GM18526 (cell line): ENCODE measurements around the gene POU2F1.
A peak's percentile ranks its signal among the peaks of the same experiment; 100 is the strongest.

ENCODE experiments used
- POLR2A ChIP-seq: IDR thresholded peaks from 3 replicates; pipeline ENCODE4 v1.6.1; 2011; ENCODE audit not compliant: insufficient read length; ENCODE audit errors: extremely low read depth

The POU2F1 gene

DNA sequence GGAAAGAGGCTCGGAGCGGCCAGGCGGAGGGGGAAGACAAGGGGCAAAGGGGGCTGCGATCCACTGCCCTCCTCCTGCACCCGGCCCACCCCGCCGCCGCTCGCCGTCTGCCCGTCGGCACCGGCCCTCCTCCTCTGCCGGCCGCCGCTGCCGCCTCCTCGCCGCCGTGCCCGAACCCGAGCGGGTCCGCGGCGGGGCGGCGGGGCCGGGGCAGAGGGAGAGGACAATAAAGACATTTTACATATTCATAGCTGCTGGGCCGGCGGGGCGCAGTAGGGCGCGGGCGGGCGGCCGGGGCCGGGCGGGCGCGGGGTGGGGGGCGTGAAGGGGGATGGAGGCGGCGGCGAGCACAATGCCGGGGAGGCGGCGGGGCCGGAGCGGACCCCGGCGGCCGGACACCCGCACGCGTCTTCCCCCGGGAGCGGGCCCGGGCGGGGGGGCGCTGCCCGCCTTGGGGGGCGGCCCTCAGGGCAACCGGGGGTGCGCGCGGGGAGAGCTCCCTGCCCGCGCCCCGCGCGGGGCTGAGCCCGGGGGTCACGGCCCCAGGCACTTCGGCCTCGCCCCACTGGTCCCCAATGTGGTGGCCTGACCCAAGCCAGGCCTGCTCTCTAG, 546 bp downstream of the POU2F1 start:
- TF ChIP-seq POLR2A = no peak

DNA sequence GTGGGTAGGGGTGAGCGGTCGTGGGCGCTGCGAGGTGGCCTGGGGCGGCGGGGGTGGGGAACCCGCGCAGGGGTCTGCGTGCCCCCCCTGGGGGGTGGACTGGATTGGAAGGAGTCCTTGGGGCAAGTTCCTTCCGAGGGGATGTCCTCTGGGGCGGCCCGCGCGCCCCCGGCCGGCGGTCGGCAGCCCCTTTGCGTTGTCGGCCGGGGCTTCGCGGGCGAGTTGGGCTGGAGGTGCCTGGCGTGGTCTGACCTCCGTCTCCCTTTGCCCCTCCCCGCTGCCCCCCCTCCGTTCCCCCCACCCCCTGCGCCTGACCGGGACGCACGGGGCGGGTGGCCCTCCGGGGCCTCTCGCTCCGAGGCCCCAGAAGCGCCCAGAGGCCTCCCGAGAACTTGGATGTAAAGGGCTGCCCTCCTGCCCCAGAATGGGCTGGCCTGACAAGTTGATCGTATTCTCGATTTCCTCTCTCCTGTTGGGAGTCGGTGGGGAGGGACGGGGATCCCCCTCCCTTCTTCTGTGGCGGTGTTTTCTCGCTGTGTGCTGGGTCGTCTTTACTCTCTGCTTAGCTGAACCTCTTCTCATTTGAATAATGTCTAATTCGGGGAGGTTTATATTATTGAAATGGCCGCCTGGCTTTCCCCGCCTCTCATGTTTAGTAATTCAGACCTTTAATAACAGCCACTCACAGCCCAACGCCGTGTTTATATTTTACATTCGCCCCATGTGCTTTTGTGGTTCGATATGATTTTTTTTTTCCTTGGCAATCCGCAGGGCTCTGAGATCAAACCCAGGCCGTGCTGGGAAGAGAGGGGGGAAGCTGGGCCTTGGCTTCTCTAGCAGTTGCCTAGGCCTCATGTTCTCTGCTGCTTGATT, 1.3 kb downstream of the POU2F1 start:
- TF ChIP-seq POLR2A = peak; percentile 71

DNA sequence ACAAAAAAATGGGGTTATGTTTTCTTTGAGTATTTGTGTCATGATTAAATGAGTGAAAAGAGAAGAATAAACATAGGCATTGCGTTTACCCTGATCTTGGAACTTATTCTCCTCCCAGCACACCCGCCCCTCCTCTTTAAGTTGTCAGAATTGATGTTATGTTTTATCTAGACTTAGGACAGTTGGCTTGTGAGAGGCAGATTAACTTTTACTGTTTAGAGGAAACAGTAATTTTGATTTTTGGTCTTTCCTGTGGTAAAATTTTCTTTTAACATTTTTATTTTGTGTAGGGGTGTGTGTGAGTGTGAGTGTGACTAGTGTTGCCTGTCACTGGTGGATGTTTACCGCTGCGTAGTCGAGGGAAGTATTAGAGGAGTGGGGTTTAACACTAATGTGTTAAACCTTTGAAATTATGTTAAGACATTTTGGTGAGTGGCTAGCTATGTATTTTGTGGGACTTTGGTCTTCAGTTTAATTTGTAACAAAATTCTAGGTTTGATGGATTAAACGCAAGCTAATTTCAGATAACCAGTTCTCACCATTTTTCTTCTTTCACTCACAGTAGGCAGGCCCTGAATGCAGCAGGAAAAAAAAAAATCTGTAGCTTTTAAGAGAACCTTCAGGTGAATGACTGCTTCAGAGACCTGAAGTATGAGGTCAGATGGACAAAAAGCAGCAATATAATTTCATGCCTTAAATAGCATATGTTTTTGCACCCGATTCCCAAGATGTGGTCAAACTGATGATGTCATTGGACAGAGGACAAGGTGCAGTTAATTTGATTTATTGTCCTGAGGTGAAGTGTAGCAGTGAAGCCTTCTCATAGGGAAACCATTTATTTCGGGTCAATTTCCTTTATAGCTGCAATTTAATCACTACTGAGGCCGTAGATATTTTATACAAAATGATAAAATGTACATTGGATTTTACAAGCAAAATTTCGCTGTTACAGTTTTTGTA, 2.7 kb downstream of the POU2F1 start:
- no peak for TF ChIP-seq POLR2A

DNA sequence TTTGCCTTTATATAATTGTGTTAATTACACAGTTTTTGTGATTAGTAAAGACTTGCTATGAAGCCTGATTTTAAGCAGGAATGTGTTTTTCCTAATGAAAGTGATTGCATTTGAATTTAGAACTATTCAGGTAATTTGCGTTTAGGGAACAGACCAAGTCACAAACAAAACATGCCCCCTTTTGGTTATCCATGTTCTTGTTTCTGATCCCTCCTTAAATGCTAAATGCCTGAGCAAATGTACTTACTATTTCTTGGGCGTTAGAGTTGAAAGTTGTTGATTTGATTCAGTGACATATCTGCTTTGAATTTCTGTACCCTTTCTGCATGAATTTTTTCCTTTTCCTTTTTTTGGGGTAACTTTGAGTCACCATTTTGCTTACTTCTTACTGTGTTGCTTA, 5.2 kb downstream of the POU2F1 start:
- no peak for TF ChIP-seq POLR2A

DNA sequence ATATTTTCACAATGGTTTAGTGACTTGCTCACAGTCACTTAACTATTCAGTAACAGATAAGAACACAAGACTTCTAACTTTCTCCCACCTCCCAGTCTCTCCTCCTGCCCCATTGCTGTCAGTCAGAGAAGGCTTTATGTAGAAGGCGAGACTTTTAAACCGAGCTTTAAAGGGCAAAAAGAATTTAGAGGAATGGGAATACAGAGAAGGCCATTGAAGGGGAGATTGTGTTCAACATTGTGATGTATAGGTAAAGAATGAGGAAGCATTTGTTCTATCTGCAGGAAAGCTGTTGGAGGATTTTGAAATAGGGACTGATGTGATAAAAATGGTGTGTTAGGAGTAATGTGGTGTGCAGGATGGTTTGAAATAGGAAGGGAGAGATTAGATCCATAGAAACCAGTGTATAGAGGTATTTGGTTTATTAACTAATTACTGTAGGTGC, 7.3 kb downstream of the POU2F1 start:
- TF ChIP-seq POLR2A = no peak

DNA sequence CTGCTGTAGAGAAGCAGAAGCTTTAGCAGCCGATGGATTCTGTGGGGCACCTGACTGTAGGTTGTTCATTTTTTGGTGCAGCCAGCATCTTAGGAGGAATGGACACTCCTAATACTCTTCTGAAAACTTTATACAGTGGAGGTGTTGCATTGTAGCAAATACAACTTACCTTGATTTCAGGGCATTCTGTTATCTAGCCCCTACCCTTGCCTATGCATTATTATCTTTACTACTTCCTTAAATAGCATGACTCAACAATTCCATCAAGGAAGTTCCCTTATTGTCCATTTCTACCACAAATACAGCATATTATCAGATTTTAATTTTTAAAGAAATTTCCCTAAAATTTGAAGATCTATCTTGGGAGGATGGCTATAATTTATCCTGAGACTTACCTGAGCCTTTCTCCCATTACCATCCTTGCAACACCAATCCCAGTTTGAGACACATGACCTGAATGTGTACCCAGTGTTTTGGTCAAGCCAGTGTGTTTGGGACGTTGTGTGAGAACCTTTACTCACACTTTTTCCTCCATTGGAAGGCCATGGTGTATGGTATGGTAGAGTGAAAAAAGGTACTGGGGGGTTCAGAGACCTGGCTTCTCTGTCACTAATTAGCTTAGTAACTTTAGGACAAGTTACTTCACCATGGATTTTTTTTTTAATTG, 9.2 kb downstream of the POU2F1 start:
- no peak for TF ChIP-seq POLR2A

DNA sequence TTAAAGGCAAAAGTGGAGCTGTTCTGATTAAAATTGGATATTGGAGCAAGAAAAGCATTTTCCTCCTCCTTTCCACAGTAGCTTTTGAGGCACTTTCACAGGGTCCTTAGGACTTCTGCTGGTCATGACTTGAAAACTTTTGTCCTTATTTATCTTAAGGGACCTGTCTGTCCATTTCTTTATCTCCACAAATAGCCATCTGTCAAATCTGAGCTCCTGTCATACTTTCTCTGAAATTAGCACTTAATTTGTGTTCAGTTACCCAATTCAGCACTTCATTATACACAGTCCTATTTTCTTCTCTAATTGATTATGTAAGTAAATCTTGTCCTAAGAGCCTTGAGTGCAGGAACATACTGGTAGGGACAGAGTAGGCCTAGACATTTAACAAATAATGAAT, 9.8 kb downstream of the POU2F1 start:
- TF ChIP-seq POLR2A = no peak

DNA sequence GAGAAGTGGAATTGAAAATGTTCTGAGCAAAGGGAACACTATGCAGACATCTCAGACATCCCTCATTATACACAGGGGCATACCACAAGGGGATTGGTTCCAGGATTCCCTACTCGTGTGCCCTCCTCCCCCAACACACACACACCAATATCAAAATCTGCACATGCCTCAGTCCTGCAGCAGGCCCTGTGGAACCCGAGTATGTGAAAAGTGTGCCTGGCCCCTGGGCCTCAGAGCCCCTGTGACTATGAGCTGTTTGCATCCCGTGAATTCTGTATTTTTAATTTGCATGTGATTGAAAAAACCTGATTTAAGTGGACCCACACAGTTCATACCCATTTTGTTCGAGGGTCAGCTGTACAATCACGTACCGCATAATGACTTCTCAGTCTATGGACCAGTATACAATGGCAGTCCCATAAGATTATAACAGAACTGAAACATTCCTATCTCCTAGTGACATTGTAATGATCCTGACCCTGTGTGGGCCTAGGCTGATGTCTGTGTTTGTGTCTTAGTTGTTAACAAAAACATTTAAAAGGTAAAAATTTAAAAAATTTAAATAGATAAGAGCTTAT, 11.3 kb downstream of the POU2F1 start:
- no peak for TF ChIP-seq POLR2A

DNA sequence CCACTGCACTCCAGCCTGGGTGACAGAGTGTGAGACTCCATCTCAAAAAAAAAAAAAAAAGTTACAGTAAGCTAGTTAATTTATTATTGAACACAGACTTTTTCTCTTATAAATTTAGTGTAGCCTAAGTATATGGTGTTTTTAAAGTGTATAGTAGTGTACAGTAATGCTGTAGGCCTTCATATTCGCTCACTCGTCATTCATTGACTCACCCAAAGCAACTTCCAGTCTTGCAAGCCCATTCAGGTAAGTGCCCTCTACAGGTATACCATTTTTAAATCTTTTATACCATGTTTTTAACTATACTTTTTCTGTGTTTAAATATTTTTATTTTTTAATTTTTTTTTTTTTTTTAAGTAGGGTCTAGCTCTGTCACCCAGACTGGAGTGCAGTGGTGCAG, 12.1 kb downstream of the POU2F1 start:
- TF ChIP-seq POLR2A = no peak

DNA sequence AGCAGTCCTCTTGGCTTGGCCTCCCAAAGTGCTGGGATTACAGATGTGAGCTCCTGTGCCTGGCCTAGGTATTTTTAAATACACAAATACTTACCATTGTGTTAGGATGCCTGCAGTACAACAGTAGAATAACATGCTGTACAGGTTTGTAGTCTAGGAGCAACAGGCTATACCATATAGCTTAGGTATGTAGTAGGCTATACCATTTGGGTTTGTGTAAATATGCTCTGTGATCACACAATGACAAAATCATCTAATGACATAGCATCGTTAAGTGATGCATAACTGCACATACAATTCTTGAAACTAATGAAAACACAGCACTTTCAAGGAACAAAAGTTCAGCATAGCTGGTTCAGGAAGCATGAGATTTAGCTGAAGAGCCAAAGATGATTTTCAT, 12.7 kb downstream of the POU2F1 start:
- TF ChIP-seq POLR2A = no peak

DNA sequence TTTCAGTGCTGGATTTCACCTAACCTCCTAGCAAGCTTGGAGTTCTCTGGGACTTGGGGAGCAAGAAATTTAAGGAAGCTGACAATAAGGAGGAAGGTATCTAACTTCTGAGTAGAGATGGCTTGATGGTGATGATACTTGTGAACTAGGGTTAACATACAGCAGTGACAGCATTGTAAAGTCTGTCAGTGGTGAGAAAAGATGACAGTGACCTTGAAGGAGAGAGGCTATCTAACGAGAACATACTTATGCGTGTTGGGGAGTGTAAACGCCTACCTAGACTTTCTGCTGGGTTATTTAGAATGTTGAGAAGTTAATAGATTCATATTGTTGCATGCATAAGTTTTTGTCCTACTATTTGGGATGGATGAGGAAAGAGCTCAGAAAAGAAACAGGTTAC, 16.3 kb downstream of the POU2F1 start:
- no peak for TF ChIP-seq POLR2A

DNA sequence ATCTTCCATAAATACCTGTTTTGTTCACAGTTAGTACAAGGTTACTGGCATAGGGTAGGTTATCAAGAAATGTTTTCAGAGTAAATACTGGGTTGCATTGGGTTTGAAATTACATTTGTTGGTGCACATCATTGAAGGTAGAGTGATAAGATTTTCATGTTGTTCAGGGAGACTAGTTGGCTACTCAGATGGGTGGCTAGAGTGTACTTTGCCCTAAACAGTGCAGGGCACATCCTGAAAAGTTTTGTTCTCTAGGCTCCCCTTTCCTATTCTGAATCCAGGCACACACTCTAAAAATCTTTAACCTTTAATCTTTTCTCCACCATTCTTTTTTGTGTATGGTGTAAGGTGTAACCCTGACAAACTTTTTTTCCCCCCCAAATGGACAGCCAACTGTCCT, 18.0 kb downstream of the POU2F1 start:
- no peak for TF ChIP-seq POLR2A

DNA sequence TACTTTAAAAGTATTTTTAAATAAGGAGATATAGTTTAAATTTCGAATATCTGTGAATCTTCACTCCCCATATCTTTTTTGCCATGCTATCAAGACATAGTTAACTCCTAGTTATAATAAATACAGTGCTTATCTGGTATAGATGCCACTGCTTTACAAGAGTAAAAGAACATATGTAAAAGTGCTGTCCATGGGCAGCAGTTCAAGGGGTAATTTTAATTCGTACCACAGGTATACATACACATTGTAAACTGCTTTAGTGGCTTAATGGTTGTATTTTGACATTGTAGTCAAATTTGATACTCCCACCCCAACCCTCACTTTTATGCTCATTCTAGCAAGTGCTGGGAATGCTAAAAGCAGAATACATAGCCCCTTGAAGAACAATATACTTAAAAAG, 18.6 kb downstream of the POU2F1 start:
- no peak for TF ChIP-seq POLR2A

DNA sequence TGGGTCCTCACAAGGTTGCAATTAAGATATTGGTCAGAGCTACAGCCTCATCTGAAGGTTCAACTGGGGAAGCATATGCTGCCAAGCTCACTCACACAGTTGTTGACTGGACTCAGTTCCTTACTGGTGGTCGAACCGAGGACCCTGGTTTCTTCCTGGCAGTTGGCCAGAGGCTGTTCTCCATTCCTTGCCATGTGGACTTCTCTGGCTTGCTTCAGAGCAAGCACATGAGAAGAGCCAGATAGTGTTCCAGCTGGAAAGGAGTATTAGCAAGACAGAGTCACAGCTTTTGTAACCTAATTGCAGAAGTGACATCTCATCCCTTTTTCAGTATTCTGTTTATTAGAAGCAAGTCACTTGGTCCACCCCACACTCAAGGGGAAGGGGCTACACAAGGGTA, 23.6 kb downstream of the POU2F1 start:
- TF ChIP-seq POLR2A = no peak

DNA sequence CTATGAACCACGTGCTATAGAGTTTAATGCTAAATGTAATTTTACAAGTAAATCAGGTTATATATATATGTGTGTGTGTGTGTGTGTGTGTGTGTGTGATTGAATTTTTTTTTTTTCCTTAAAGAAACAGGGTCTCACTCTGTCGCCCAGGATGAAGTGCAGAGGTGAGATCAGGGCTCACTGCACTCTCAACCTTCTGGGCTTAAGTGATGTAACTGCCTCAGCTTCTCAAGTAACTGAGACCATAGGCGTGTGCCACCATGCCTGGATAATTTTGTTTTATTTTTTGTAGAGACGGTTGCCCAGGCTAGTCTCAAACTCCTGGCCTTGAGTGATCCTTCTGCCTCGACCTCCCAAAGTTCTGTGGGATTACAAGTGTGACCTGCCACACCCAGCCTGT, 26.3 kb downstream of the POU2F1 start:
- no peak for TF ChIP-seq POLR2A

DNA sequence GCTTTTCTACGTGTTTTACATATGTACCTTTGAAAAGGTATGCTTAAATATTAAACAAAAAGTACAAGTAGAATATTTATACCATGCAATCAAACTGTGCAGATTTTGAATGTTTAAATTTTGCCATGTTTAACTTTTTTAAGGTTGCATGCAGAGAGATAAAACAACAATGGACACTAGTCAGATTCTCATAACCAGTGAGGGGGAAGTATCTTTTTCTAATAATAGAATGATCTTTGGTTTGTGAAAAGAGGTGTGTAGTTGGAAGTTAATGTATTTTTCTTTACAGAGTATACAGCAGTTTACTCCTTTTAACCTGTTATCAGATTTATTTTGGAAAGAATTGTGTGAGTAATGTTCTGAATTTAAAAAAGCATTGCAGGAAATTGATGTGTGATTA, 27.1 kb downstream of the POU2F1 start:
- TF ChIP-seq POLR2A = no peak
